Muscle of arm (tissue), 12 donors: ENCODE results near the gene PLXNB3. TPM values are rescaled to one million over a fixed set of nuclear protein-coding genes. Genes with fewer than 3 reads are reported as not detected.

ENCODE experiments used
- DNase-seq: peaks from one replicate; pipeline ENCODE4 v3.0.0-alpha.2; 2013
- polyA plus RNA-seq, 12 donors: library from polyadenylated mRNA; unstranded; fragments of 120-200 nt; gene quantifications; one replicate each; pipeline ENCODE4 v1.2.1, GENCODE V29; 2013; ENCODE audit not compliant: insufficient read length in 12 of 12

Gene PLXNB3
- polyA plus RNA-seq, 12 donors = 2.0 to 10.9 (median 3.1) TPM; not detected in 1

DNA sequence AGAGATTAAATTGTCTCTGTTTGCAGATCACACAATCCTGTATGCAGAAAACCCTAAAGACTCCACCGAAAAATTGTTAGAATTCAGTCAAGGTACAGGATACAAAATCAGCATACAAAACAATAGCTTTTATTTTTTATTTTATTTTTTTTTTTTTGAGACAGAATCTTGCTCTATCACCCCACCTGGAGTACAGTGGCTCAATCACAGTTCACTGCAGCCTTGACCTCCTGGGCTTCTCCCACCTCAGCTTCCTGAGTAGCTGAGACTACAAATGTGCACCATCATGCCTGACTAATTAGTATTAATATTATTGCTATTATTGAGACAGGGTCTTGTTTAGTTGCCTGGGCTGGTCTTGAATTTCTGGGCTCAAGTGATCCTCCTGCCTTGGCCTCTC, 8.9 kb upstream of the PLXNB3 start:
- no peak for DNase-seq

DNA sequence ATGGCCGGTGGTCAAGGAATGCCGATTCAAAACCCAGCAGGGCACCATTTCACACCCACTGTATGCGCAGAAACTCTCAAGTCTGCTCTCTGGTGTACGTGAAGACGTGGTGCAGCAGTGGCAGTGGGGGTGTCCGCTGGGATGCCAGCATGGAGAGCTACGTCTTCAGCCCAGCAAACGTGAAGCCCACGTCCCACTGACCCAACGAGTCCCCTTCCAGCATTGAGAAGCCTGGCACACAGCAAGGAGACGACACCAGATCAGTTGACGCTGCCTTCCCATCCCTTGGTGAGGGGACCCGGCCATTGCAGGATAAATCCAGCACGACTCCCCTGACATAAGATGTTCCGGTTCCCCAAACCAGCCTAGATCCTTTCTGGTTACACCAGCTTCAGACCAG, 2.2 kb upstream of the PLXNB3 start:
- DNase-seq = no peak

DNA sequence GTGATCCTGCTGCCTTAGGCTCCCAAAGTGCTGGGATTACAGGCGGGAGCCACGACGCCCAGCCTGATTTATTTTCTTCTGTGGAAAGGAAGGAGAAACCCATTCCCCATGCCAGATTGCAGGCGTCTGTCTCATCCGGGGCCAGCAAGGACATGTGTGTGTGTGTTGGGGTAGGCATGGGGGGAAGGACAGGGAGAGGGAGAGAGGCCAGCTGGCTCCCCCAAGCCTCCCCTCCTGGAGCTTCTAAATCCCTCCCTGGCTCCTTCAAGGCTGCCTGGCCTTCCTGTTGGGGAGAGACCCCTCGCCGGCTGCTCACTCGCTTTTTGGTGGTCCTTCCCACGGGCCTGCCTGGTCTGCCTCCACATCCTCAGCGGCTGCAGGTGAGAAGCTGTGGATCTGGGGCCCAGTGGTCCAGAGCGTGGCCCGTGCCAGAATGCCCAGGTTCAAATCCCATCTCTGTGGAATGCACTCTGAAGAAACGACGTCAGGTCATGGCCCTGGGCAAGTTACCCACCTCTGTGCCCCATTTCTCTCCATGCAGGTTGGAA, 1.3 kb upstream of the PLXNB3 start:
- no peak for DNase-seq

DNA sequence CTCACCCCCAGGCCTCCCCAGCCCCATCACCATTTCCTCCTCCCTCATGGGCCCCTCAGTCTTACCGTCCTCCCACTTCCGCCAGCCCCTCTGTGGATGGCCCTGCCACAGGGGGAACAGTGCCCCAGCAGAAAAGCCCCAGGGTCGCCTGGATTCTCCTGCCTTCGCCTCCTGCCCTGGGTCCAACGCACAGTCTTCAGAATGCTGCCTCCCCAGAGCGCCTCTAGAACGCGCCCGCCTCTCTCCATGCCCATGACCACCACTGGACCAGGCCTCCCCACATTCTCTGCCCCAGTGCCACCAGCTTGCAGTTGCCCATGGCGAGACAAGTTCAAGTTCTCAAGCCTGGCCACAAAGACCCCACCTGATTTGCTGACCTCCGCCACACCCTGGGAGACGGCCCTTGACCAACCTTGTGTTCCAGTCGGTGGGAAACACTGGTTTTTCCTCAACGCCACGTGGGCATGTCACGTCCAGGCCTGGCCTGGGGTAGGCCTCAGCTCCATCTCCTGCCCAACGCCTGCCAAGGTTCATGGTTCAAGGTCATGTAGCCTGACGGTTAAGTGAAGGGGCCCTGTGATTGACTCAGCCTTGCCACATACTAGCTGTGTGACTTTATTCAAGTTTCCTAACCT, 634 bp upstream of the PLXNB3 start:
- no peak for DNase-seq

DNA sequence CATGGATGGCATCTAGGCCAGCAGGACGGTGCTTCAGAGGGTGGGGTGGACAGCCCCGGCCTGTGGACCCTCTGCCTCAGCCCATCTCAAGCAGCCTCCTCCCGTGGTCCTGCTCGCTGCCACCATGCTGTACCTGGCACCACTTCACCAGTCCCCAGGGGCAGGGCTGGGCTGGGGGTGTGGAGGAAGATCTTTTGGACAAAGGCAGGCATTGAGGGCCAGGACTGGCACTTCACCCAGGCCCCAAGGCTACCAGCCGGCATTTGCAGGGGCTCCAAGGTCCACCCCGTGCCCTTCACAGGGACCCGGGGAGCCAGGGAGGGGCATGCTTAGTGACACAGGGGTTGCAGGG, 713 bp downstream of the PLXNB3 start:
- no peak for DNase-seq

DNA sequence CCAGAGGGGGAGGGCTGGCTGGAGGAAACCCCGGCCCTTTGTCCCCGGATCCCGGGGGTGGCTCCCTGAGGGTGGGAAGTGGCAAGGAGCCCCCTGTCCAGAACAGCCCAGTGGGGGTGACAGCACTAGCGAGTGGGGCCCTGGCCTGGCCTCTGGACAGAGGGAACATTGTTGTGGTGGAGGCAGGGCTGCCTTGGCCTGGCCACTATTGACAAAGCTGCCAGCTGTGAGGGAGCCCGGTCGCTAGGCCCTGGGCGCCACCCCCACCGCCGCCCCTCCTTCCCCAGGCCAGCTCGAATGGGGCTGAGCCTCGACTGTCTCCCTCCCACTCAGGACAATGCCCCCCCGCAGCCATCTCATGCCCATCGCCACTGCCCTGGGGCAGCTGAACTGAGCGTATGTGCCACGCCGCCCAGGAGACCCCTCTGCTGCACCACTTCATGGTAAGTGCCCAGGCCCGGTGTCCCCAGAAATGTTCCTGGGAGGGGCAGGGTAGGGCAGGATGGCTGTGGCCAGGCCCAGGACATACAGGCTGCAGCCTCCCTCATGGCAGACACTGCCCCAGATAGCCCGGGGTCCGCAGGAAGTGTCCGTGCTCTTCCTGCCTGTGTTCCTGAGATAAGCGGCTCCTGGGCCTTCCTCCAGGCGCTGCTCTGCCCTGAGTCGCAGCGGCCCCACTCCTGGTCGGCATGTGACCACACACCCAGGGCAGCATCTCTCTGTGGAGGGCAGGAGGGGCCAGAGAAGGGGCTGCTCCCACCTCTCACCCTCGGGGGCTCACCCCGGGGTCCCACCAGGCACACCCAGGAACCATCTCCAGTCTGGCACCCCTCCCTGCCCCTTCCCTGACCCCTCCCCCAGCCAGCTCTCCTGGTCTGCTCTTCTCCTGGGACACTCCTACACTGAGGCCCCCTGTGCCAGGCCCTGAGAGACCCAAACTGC, 1.4 kb downstream of the PLXNB3 start:
- DNase-seq = no peak

DNA sequence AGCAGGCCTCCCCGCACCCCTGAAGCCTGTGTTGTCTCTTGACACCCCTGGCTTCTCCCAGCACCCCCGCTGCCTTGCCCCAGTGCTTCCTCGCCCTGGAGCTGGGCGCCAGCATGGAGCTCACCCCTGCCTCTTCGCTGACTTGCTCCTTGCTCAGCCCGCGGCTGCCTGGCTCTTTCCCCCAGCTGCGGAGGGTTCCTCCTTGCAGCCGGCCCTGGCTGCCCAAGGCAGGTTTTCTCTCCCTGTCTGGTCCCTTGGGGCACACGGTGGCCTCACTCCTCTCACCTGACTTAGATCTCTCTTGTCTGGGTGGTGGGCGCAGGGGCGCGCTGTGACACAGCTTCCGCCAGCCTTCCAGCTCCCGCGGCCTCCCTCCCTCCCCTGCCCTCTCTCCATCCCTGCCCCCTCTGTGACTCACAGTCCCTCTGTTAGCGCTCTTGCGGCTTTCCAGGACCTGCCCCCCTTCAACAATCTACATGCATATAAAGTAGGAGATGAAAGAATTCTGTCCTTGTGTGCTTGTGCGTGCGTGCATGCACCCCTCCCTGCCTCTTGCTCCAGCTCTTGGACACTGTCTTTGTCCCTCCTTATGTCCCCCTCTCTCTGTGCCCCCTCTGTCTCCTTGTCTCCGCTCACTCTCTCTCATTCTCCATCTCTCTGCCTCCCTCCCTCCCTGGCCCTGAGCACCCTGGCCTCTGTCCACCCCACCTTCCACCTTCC, 2.2 kb downstream of the PLXNB3 start:
- DNase-seq = no peak

DNA sequence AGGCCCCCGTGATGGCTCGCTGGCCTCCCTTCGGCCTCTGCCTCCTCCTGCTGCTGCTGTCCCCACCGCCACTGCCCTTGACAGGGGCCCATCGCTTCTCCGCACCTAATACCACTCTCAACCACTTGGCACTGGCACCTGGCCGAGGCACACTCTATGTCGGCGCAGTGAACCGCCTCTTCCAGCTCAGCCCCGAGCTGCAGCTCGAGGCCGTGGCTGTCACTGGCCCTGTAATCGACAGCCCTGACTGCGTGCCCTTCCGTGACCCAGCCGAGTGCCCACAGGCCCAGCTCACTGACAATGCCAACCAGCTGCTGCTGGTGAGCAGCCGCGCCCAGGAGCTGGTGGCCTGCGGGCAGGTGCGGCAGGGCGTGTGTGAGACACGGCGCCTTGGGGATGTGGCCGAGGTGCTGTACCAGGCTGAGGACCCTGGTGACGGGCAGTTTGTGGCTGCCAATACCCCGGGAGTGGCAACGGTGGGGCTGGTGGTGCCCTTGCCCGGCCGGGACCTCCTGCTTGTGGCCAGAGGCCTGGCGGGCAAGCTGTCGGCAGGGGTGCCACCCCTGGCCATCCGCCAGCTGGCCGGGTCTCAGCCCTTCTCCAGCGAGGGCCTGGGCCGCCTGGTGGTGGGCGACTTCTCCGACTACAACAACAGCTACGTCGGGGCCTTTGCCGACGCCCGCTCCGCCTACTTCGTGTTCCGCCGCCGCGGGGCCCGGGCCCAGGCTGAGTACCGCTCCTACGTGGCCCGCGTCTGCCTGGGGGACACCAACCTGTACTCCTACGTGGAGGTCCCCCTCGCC, 3.0 kb downstream of the PLXNB3 start:
- no peak for DNase-seq

DNA sequence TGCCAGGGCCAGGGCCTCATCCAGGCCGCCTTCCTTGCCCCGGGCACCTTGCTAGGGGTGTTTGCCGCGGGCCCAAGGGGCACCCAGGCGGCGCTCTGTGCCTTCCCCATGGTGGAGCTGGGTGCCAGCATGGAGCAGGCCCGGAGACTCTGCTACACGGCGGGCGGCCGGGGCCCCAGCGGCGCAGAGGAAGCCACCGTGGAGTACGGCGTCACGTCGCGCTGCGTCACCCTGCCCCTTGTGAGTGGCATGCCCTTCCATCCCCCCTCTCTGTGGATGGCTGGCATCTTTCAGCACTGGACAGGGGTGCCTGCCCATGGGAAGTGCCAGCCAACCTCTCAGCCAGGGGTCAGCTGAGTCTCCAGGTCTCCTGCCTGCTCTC, 3.6 kb downstream of the PLXNB3 start:
- no peak for DNase-seq

DNA sequence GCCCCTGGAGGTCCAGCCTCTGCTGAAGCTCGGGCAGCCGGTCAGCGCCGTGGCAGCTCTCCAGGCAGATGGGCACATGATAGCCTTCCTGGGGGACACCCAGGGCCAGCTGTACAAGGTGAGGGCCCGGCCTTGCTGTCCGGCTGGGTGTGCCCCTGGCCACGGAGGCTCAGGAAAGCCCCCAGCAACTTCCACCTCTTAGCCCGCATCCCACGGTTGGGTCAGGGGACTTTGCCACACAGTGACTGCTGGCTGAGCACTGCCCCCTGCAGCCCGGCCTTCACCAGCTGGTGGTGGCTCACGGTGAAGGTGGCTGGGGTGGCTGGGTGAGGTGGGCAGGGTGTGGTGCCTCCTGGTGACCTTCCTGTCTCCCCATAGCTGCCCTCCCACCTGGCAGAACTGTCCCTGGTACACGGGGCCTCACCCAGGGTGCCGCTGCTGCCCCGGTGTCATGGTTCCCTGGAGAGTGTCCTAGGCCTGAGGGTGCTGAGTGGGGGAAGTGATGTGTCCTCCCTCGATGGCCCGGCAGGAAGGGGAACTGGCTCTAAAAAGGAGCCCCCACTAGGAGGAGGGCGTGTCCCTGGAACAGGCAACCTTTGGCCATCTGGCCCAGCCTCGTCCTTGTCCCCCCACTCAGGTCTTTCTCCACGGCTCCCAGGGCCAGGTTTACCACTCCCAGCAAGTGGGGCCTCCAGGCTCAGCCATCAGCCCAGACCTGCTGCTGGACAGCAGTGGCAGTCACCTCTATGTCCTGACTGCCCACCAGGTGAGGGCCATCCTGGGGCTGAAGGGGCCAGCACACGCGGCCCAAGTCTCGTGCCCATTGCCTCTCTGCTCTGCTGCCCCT, 4.5 kb downstream of the PLXNB3 start:
- DNase-seq = no peak

DNA sequence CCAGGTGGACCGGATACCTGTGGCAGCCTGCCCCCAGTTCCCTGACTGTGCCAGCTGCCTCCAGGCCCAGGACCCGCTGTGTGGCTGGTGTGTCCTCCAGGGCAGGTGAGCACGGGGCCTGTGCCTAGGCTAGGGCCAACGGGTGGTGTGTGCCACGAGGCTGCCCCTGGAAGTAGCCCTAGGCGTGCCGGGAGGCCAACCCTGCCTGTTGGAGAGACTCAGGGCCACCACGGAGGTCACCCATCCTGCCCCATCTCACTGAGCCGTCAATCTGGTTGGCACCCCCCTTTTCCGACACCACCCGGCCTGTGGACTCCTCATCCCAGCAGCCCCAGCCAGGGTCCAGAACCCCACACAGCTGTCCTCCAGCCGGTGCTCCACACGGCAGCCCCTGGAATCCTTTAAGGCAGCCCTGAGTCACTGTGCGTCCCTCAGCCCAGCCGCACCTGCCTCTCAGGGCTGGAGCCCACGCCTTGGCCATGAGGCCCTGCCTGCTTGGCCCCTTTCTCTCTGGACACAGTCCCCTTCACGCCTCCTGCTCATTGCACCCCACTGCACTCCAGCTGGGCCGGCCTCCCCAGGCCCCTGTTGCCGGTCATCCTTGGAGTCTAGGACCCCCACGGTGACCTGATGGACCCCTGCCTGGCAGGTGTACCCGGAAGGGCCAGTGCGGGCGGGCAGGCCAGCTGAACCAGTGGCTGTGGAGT, 5.3 kb downstream of the PLXNB3 start:
- DNase-seq = no peak

DNA sequence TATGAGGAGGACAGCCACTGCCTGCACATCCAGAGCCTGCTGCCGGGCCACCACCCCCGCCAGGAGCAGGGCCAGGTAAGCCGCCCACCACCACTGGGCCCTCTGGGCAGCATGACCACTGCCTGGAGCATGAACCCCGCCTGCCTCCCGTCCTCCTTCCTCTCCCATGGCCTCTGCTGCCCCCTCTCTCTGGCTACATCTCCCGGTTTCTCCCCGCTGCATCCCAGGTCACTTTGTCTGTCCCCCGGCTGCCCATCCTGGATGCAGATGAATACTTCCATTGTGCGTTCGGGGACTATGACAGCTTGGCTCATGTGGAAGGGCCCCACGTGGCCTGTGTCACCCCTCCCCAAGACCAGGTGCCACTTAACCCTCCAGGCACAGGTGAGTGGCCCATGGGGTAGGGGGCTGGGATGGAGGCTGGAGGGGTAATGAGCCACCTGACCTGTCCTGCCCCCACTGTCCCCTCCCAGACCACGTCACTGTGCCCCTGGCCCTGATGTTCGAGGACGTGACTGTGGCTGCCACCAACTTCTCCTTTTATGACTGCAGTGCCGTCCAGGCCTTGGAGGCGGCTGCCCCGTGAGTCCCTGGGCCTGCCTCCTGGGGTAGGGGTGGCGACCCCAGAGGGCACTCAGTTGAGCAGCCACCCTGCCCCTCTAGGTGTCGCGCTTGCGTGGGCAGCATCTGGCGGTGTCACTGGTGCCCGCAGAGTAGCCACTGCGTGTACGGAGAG, 6.0 kb downstream of the PLXNB3 start:
- no peak for DNase-seq

DNA sequence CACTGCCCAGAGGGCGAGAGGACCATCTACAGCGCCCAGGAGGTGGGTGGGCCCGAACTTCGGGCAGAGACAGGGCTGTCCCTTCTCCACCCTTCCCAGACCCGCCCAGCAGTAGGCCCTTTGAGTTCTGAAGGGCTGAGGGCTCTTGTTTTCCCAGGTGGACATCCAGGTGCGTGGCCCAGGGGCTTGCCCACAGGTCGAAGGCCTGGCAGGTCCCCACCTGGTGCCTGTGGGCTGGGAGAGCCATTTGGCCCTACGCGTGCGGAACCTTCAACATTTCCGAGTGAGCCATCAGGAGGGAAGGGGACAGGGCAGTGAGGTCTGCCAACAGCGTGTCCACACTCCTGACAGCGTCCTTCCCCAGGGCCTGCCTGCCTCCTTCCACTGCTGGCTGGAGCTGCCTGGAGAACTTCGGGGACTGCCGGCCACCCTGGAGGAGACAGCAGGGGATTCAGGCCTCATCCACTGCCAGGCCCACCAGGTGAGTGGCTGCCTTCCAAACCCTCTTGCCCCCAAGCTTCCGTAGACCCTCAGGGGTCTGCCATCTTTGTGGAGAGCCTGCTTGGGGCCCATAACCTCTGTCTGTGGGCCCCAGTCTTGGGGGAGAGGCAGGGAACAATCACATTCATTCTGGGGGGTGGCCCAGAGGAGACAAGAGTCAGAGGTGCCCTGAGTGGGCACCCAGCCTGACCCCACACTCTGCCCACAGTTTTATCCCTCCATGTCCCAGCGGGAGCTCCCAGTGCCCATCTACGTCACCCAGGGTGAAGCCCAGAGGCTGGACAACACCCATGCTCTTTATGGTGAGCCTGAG, 6.8 kb downstream of the PLXNB3 start:
- no peak for DNase-seq

DNA sequence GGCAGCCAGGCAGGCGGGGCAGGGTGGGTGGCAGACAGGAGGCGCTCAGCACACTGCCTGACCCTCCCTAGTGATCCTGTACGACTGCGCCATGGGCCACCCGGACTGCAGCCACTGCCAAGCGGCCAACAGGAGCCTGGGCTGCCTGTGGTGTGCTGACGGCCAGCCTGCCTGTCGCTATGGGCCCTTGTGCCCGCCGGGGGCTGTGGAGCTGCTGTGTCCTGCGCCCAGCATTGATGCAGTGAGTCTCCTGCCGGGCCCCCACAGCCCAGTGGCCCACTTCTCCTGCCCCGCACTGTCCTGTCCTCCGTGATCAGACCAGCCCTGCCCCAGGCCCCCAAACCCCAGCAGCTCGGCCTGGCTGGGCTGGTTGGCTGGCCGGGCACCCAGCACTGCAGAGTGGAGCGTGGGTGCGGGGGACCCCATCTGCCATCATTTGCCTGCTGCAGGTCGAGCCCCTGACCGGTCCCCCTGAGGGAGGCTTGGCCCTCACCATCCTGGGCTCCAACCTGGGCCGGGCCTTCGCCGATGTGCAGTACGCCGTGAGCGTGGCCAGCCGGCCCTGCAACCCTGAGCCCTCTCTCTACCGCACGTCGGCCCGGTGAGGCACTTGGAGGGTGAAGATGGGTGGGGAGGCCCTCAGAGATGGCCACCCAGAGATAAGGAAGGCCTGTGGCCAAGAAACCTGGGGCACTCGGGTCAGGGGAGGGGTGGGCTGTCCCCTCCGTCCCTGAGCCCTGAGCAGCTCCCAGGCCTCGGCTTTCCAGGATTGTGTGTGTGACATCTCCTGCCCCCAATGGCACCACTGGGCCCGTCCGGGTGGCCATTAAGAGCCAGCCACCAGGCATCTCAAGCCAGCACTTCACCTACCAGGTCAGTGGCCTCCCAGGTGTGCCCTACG, 7.6 kb downstream of the PLXNB3 start:
- no peak for DNase-seq

DNA sequence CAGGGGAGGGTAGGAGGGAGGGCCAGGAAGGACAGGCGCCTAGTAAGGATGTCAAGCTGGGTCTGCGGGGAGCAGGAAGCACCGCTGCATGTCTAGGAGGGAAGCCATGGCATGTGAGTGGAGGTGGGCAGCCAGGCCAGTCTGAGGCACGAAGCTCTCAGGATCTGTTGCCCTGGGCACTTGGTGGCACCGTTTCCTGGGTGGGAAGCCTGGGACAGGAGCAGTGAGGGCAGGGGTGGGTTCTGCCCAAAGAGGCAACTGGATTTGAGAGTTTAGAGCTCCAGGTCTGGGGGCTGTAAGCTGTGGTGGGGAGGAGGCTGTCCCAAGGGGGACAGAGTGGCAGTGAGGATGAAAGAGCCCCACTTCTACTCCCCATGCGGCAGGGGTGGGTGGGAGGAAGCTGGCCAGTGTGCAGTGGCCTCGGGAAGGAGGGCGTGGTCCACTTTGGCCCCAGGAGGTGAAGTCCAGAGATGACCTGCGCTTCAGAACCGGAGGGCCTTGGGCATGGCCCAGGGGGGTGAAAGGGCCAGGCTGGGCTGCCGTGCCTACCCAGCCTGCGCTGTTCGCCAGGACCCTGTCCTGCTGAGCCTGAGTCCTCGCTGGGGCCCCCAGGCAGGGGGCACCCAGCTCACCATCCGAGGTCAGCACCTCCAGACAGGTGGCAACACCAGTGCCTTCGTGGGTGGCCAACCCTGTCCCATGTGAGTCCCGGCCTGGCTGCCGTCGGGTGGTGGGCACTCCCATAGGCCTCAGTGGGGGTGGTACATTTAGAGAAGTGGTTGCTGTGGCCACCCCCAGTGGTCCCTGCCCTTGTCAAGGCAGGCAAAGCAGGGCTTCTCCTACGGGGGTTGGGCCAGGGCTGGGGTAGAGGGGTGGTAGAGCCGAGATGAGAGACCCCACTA, 8.5 kb downstream of the PLXNB3 start:
- no peak for DNase-seq

DNA sequence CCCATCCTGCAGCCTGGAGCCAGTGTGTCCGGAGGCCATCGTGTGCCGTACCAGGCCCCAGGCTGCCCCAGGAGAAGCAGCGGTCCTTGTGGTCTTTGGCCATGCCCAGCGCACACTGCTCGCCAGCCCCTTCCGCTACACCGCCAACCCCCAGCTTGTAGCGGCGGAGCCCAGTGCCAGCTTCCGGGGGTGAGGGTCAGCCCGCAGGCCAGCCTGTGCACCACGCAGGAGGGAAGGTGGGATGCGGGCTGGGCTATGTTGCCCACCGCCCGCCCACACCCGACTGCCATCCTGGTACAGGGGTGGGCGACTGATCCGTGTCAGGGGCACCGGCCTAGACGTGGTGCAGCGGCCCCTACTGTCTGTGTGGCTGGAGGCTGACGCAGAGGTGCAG, 9.2 kb downstream of the PLXNB3 start:
- no peak for DNase-seq
